ENCODE results near the gene WWOX.
"Not testable (repeated sequence)": the region's sequence is repeated elsewhere in the genome, so short reads cannot be mapped to it uniquely, and the experiment has no call there.

- TF ChIP-seq CTCF (IDR thresholded peaks at IDR 0.05; ENCODE audit: extremely low read depth in 1 of 2, insufficient read depth in 1 of 2, low read depth in 1 of 2, low read length in 2 of 2); POLR2AphosphoS5 (IDR thresholded peaks at IDR 0.05; ENCODE audit: insufficient read depth, low read depth, low read length); FOS (IDR thresholded peaks at IDR 0.05; ENCODE audit: borderline replicate concordance, insufficient read depth, low read length); POLR2A (IDR thresholded peaks at IDR 0.05; ENCODE audit: low read depth, low read length); MYC (IDR thresholded peaks at IDR 0.05; ENCODE audit: low read depth, low read length); MAX (IDR thresholded peaks at IDR 0.05; ENCODE audit: insufficient read depth, insufficient read length): not testable (repeated sequence)
Observed at GRCh38 chr16:79052198-79052597, 952.7 kb downstream of the WWOX start.
